ENCODE measurements around the gene RFC5. TPM values are rescaled to one million over a fixed set of nuclear protein-coding genes. Genes with fewer than 3 reads are reported as not detected.
A peak's percentile ranks its signal among the peaks of the same experiment; 100 is the strongest.

Gene RFC5
- total and polyA plus RNA-seq, 2 of the 8 experiments (the other 6 are each of a cell fraction or from before 2014, with no cell fraction given): 34.4 to 40.6 TPM

- 95% methylated on average over 7 of the region's 7 CpGs; no CpG with 5 or more reads in 1 of the 2 experiments for WGBS, 2 experiments (ENCODE audit: extremely low coverage in 1 of 2, insufficient coverage in 1 of 2, insufficient read length in 1 of 2, insufficient replicate concordance in 2 of 2, low coverage in 1 of 2, low lambda C conversion rate in 2 of 2, missing lambda C conversion rate in 1 of 2)
Observed at GRCh38 chr12:118032188-118032587, 15.7 kb downstream of the RFC5 start.

More at GRCh38 chr12:118032188-118032587, 15.7 kb downstream of the RFC5 start:
- FAIRE-seq (no peak), DNase-seq (ENCODE audit: low read depth in 1 of 2, low spot score in 2 of 2) (no peak)
- no peaks in the 10 kb centered on the region for H3K27me3 ChIP-seq (replicated peaks in 1 of 4; ENCODE audit: control insufficient read depth in 3 of 4, extremely low read depth in 1 of 4, insufficient read depth in 3 of 4, low read length in 3 of 4)
- no peak overlapping the region for H2BK120ac ChIP-seq (replicated peaks; ENCODE audit: low read depth, low read length)
- no peak overlapping the region for H2BK20ac ChIP-seq (ENCODE audit: low read length)
- no peak overlapping the region for H2AFZ ChIP-seq (ENCODE audit: low read length)
- no peak overlapping the region for H4K91ac ChIP-seq (replicated peaks; ENCODE audit: insufficient read length, low read length)
- no peaks in the 10 kb centered on the region; the same call in 1 of the 2 replicates for H3K79me1 ChIP-seq (ENCODE audit: low read depth, low read length)
- H3K9ac ChIP-seq (replicated peaks in 1 of 4; ENCODE audit: extremely low read depth in 1 of 4, low read depth in 3 of 4, low read length in 3 of 4): no peak overlapping the region
- ChIA-PET CTCF (ENCODE audit: partially characterized antibody) (interaction anchor here (0.5 to 4.3 kb wide), 6 partner anchors 23 to 174 kb away, joined by 4 to 22 read pairs (median 7); no protein-coding TSS in a partner anchor), POLR2A (ENCODE audit: partially characterized antibody) (interaction anchor here (2.1 to 12.8 kb wide), 2 partner anchors 12 to 15 kb away, joined by 6 to 113 read pairs; partner anchors contain the start of gene RFC5)
- H4K5ac ChIP-seq (ENCODE audit: insufficient read length, low read depth, low read length): no peak overlapping the region
- H3K79me2 ChIP-seq (ENCODE audit: control insufficient read depth in 1 of 2, insufficient read depth in 2 of 2, low read length in 2 of 2): no peaks in the 10 kb centered on the region
- no peak overlapping the region for H2AK5ac ChIP-seq (ENCODE audit: low read depth, low read length)
- H3K4me2 ChIP-seq (ENCODE audit: insufficient read depth in 1 of 2, low read depth in 2 of 2, low read length in 2 of 2): no peak overlapping the region
- H4K20me1 ChIP-seq (replicated peaks in 1 of 2; ENCODE audit: control insufficient read depth in 1 of 2, insufficient read depth in 2 of 2, low read length in 2 of 2): peaks cover 0 to 5% of the 10 kb centered on the region in 2 experiments
- no peak overlapping the region for H3K56ac ChIP-seq (replicated peaks; ENCODE audit: insufficient read length, low read depth, low read length)
- H3K4me1 ChIP-seq (replicated peaks in 1 of 4; ENCODE audit: control insufficient read depth in 3 of 4, insufficient read depth in 4 of 4, low read length in 3 of 4): no peaks in the 10 kb centered on the region; a peak in 1 of 7 replicates
- no peaks in the 10 kb centered on the region for H3K23me2 ChIP-seq (ENCODE audit: low read depth, low read length)
- TF ChIP-seq POLR2AphosphoS5 (IDR thresholded peaks at IDR 0.05; ENCODE audit: low read depth, low read length): peak; percentile 44; the same call in 1 of the 2 replicates
- TF ChIP-seq TAF1 (IDR thresholded peaks at IDR 0.05; ENCODE audit: low read depth, low read length): no peak
- no peaks in the 10 kb centered on the region for H3K9me3 ChIP-seq (ENCODE audit: insufficient read depth in 2 of 2, low read depth in 1 of 2, low read length in 1 of 2)
- no peak overlapping the region for H2BK15ac ChIP-seq (ENCODE audit: low read length)
- H3K14ac ChIP-seq (ENCODE audit: insufficient read length): no peak overlapping the region
- no peak overlapping the region for H3K4me3 ChIP-seq (ENCODE audit: extremely low read depth in 1 of 4, insufficient read depth in 2 of 4, low read depth in 3 of 4, low read length in 4 of 4)
- no peak overlapping the region for H3K4ac ChIP-seq (replicated peaks; ENCODE audit: insufficient read length, low read depth, low read length)
- no peak overlapping the region for H2BK12ac ChIP-seq (ENCODE audit: low read depth, low read length)
- no peak overlapping the region for H2BK5ac ChIP-seq (ENCODE audit: low read depth, low read length)
- no peak overlapping the region; the same call in 1 of the 2 replicates for H4K8ac ChIP-seq (ENCODE audit: extremely low read depth, insufficient read depth, low read length)
- H3K27ac ChIP-seq (ENCODE audit: low read depth, low read length): no peak overlapping the region
- H3K36me3 ChIP-seq (ENCODE audit: control insufficient read depth in 2 of 4, insufficient read depth in 4 of 4, low read length in 3 of 4): peaks cover 32 to 82% (median 66%) of the 10 kb centered on the region in 4 experiments
- no peak overlapping the region for H3K18ac ChIP-seq (ENCODE audit: extremely low read depth, low read length)
- H3K23ac ChIP-seq (ENCODE audit: insufficient read length): no peak overlapping the region
